ENCODE results near the gene TENT5C. TPM values are rescaled to one million over a fixed set of nuclear protein-coding genes. Genes with fewer than 3 reads are reported as not detected.

Gene TENT5C
- total RNA-seq, 1 experiment from 2014 or later = 6.3 TPM

- DNase-seq (ENCODE audit: low read depth) = no peak
Measured at GRCh38 chr1:117656202-117656641, 50.4 kb downstream of the TENT5C start.

GRCh38 chr1:117657031-117657430, 51.2 kb downstream of the TENT5C start:
- peak; percentile 94 for DNase-seq (ENCODE audit: low read depth)

- DNase-seq (ENCODE audit: low read depth) = no peak
Measured at GRCh38 chr1:117657949-117658660, 52.3 kb downstream of the TENT5C start.

GRCh38 chr1:117658676-117659075, 52.8 kb downstream of the TENT5C start:
- DNase-seq (ENCODE audit: low read depth) = no peak

GRCh38 chr1:117659550-117660270, 53.9 kb downstream of the TENT5C start:
- DNase-seq (ENCODE audit: low read depth) = no peak

- DNase-seq (ENCODE audit: low read depth) = no peak
Measured at GRCh38 chr1:117660271-117660965, 54.6 kb downstream of the TENT5C start.

- DNase-seq (ENCODE audit: low read depth) = no peak
Measured at GRCh38 chr1:117661027-117661426, 55.2 kb downstream of the TENT5C start.

- DNase-seq (ENCODE audit: low read depth) = no peak
Measured at GRCh38 chr1:117662667-117663066, 56.8 kb downstream of the TENT5C start.

GRCh38 chr1:117663156-117663902, 57.5 kb downstream of the TENT5C start:
- DNase-seq (ENCODE audit: low read depth) = no peak

GRCh38 chr1:117664314-117664713, 58.5 kb downstream of the TENT5C start:
- DNase-seq (ENCODE audit: low read depth) = peak; percentile 50

- no peak for DNase-seq (ENCODE audit: low read depth)
Measured at GRCh38 chr1:117665556-117666270, 59.9 kb downstream of the TENT5C start.

GRCh38 chr1:117669572-117669971, 63.7 kb downstream of the TENT5C start:
- DNase-seq (ENCODE audit: low read depth) = no peak

GRCh38 chr1:117670976-117671780, 65.3 kb downstream of the TENT5C start:
- no peak for DNase-seq (ENCODE audit: low read depth)

- DNase-seq (ENCODE audit: low read depth) = peak; percentile 64
Measured at GRCh38 chr1:117671781-117672501, 66.1 kb downstream of the TENT5C start.

GRCh38 chr1:117672756-117673155, 66.9 kb downstream of the TENT5C start:
- no peak for DNase-seq (ENCODE audit: low read depth)

- peak; percentile 88 for DNase-seq (ENCODE audit: low read depth)
Measured at GRCh38 chr1:117673405-117673804, 67.6 kb downstream of the TENT5C start.

GRCh38 chr1:117674521-117675400, 68.9 kb downstream of the TENT5C start:
- peak; percentile 47 for DNase-seq (ENCODE audit: low read depth)

GRCh38 chr1:117675907-117676430, 70.1 kb downstream of the TENT5C start:
- no peak for DNase-seq (ENCODE audit: low read depth)
